DOHH2 (cell line): ENCODE measurements around the gene TIGD1.
A peak's percentile ranks its signal among the peaks of the same experiment; 100 is the strongest.

ENCODE experiments used
- H3F3A ChIP-seq: fragments of 200-600 bp; sonication (generic), shearing (Covaris generic); 2 replicates; pipeline ENCODE4 v1.6.0; 2016; ENCODE audit warnings: antibody characterized with exemption, mild to moderate bottlenecking; ENCODE audit not compliant: control insufficient read depth, insufficient read depth
- H3K27ac ChIP-seq: fragments of 200-600 bp; sonication (generic); 2 replicates; pipeline ENCODE4 v1.5.1; 2014; ENCODE audit warnings: low read depth, mild to moderate bottlenecking, low read length, moderate library complexity
- H3K27me3 ChIP-seq: fragments of 200-600 bp; sonication (generic); 2 replicates; pipeline ENCODE4 v1.6.1; 2014; ENCODE audit warnings: mild to moderate bottlenecking, low read length, mixed read lengths; ENCODE audit not compliant: control insufficient read depth
- H3K36me3 ChIP-seq: fragments of 200-600 bp; sonication (generic); 2 replicates; pipeline ENCODE4 v1.6.1; 2014; ENCODE audit warnings: mild to moderate bottlenecking, low read length, moderate library complexity, mixed read lengths; ENCODE audit not compliant: control insufficient read depth
- H3K4me1 ChIP-seq: fragments of 200-600 bp; sonication (generic); 2 replicates; pipeline ENCODE4 v1.6.1; 2014; ENCODE audit warnings: mild to moderate bottlenecking, low read length, mixed read lengths; ENCODE audit not compliant: control insufficient read depth
- H3K4me2 ChIP-seq: fragments of 200-600 bp; sonication (generic); 2 replicates; pipeline ENCODE4 v1.6.0; 2014; ENCODE audit warnings: mild to moderate bottlenecking, low read length, moderate library complexity
- H3K4me3 ChIP-seq: fragments of 200-600 bp; sonication (generic); 2 replicates; pipeline ENCODE4 v1.5.1; 2014; ENCODE audit warnings: mild to moderate bottlenecking, low read length, mixed read lengths
- H3K79me2 ChIP-seq: fragments of 200-600 bp; sonication (generic); 2 replicates; pipeline ENCODE4 v1.6.1; 2014; ENCODE audit warnings: mild to moderate bottlenecking, low read length, mixed read lengths; ENCODE audit not compliant: control insufficient read depth
- H3K9me2 ChIP-seq: fragments of 200-600 bp; sonication (generic); replicated peaks from 2 replicates; pipeline ENCODE4 v1.6.1; 2014; ENCODE audit warnings: mild to moderate bottlenecking, low read length, mixed read lengths; ENCODE audit not compliant: control insufficient read depth
- H3K9me3 ChIP-seq: fragments of 200-600 bp; sonication (generic); 2 replicates; pipeline ENCODE4 v1.6.1; 2014; ENCODE audit warnings: antibody characterized with exemption, low read length, mixed read lengths; ENCODE audit not compliant: control insufficient read depth, insufficient read depth
- H4K20me1 ChIP-seq: fragments of 200-600 bp; sonication (generic); 2 replicates; pipeline ENCODE4 v1.6.0; 2014; ENCODE audit warnings: low read depth, mild to moderate bottlenecking, antibody characterized with exemption, low read length, moderate library complexity; ENCODE audit not compliant: control insufficient read depth, insufficient read depth
- EZH2phosphoT487 ChIP-seq: fragments of 200-600 bp; sonication (generic); IDR thresholded peaks from 2 replicates; pipeline ENCODE4 v1.6.1; 2017; ENCODE audit warnings: borderline replicate concordance, mild to moderate bottlenecking, antibody characterized with exemption, low read length, moderate library complexity, mixed read lengths
- TF ChIP-seq, protein P1 (sequence below): fragments of 200-600 bp; sonication (generic); IDR thresholded peaks from one replicate; pipeline ENCODE4 v1.5.1; 2014; ENCODE audit warnings: antibody characterized with exemption, mild to moderate bottlenecking, low read depth, low read length; ENCODE audit not compliant: poor library complexity, severe bottlenecking

Gene TIGD1

DNA sequence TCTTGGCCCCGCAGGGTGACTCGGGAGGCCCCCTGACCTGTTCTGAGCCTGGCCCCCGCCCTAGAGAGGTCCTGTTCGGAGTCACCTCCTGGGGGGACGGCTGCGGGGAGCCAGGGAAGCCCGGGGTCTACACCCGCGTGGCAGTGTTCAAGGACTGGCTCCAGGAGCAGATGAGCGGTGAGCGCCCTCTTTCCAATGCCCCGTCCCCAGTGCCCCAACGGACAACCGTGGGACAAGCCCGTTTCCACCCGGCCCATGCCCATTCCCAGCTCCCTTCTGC, 27.0 kb downstream of the TIGD1 start:
- Histone ChIP-seq H3K4me2 (peak overlapping the region; percentile 62), H3K9me2 (no peaks in the 10 kb centered on the region)

GRCh38 chr2:232522623-232523401, 27.5 kb downstream of the TIGD1 start:
- no peaks in the 10 kb centered on the region for H3K79me2 ChIP-seq
- H4K20me1 ChIP-seq = no peaks in the 10 kb centered on the region
- no peaks in the 10 kb centered on the region for H3K36me3 ChIP-seq
- H3K4me3 ChIP-seq = peak overlapping the region; percentile 14; the same call in 1 of the 2 replicates
- peaks cover 23% of the 10 kb centered on the region for H3K4me1 ChIP-seq
- H3F3A ChIP-seq = no peaks in the 10 kb centered on the region
- no peaks in the 10 kb centered on the region for H3K9me2 ChIP-seq
- H3K27ac ChIP-seq = no peak overlapping the region
- H3K27me3 ChIP-seq = peaks cover 24% of the 10 kb centered on the region
- peak overlapping the region; percentile 62 for H3K4me2 ChIP-seq
- TF ChIP-seq EZH2phosphoT487 = no peak
- TF ChIP-seq, protein P1, sequence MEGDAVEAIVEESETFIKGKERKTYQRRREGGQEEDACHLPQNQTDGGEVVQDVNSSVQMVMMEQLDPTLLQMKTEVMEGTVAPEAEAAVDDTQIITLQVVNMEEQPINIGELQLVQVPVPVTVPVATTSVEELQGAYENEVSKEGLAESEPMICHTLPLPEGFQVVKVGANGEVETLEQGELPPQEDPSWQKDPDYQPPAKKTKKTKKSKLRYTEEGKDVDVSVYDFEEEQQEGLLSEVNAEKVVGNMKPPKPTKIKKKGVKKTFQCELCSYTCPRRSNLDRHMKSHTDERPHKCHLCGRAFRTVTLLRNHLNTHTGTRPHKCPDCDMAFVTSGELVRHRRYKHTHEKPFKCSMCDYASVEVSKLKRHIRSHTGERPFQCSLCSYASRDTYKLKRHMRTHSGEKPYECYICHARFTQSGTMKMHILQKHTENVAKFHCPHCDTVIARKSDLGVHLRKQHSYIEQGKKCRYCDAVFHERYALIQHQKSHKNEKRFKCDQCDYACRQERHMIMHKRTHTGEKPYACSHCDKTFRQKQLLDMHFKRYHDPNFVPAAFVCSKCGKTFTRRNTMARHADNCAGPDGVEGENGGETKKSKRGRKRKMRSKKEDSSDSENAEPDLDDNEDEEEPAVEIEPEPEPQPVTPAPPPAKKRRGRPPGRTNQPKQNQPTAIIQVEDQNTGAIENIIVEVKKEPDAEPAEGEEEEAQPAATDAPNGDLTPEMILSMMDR = no peak
- H3K9me3 ChIP-seq = no peaks in the 10 kb centered on the region

More for the DNA sequence above, 27.0 kb downstream of the TIGD1 start:
- Histone ChIP-seq H3K4me1 (peaks cover 23% of the 10 kb centered on the region), H4K20me1 (no peaks in the 10 kb centered on the region), H3K27me3 (peaks cover 24% of the 10 kb centered on the region), H3K9me3 (no peaks in the 10 kb centered on the region), H3K27ac (no peak overlapping the region), H3K4me3 (peak overlapping the region; percentile 58; the same call in 1 of the 2 replicates), H3K79me2 (no peaks in the 10 kb centered on the region), H3F3A (no peaks in the 10 kb centered on the region), H3K36me3 (no peaks in the 10 kb centered on the region)
- TF ChIP-seq, protein P1 = no peak
- TF ChIP-seq EZH2phosphoT487 = no peak; the same call in 1 of the 2 replicates

DNA sequence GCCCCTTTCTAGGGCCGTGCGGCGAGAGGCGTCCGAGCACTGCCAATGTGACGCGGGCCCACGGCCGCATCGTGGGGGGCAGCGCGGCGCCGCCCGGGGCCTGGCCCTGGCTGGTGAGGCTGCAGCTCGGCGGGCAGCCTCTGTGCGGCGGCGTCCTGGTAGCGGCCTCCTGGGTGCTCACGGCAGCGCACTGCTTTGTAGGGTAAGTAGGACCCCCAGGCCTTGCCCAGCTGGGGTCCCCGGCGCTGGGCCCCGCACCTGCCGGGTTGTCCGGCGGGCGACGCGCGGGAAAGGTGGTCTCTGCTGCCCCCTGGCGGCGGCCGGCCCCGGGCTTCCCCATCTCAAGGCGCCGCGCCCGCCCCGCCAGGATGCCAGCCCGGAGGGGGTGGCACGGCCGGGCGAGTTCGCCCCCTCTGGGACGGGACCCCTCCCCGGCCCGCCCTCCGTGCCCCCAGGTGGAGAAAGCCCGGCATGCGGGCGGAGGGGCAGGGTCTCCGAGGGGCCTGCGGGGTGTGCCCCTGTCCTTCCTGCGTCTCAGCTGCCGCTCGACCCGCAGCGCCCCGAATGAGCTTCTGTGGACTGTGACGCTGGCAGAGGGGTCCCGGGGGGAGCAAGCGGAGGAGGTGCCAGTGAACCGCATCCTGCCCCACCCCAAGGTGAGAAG, 28.3 kb downstream of the TIGD1 start:
- peak overlapping the region; percentile 33 for H3K4me2 ChIP-seq
- H3K9me2 ChIP-seq = no peaks in the 10 kb centered on the region
- H4K20me1 ChIP-seq = no peaks in the 10 kb centered on the region
- H3F3A ChIP-seq = no peaks in the 10 kb centered on the region
- H3K9me3 ChIP-seq = no peaks in the 10 kb centered on the region
- H3K36me3 ChIP-seq = no peaks in the 10 kb centered on the region
- H3K27me3 ChIP-seq = peaks cover 24% of the 10 kb centered on the region
- H3K79me2 ChIP-seq = no peaks in the 10 kb centered on the region
- H3K4me3 ChIP-seq = peak overlapping the region; percentile 14; the same call in 1 of the 2 replicates
- H3K27ac ChIP-seq = no peak overlapping the region
- no peak for TF ChIP-seq EZH2phosphoT487
- TF ChIP-seq, protein P1 = peak; percentile 71
- H3K4me1 ChIP-seq = peaks cover 27% of the 10 kb centered on the region
